Measurements from ENCODE around the gene SMIM41. TPM values are rescaled to one million over a fixed set of nuclear protein-coding genes. Genes with fewer than 3 reads are reported as not detected.

SMIM41 gene
- total RNA-seq, 1 donor from 2014 or later, result 0.78 TPM

DNA sequence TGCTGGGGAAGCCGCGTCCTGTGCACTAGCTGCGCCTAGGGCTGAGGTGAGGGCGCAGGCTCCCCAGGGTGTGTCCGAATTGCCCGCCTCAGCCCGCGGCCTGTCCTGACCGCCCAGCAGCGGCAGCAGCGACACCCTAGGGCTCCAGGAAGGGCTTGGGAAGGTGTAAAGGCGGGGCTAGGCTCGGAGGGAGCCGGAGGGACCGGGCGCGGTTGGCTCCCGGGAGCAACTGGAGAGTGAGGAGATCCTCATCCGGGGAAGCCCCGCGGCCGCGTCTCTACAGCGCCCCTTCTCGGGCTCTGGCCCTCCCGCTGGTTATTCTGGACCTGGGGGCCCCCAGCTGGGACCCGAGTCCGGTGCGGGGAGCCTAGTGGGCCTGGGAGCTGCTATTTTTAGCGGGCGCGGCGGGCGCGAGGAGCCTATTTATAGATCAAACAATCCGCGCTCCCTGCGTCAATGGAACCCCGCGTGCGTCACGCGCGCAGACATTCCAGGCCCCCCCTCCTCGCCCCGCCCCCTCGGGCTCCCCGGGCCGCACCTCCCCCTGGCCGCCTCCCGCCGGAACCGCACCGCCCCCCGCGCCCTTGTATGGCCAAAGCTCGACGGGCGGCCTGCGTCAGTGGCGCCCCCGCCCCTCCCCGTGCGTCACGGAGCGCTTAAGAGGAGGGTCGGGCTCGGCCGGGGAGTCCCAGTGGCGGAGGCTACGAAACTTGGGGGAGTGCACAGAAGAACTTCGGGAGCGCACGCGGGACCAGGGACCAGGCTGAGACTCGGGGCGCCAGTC lies 28.6 kb upstream of the SMIM41 start, which contains the start of gene NR4A1:
Gene NR4A1, plus strand, starts transcription at position 685 of the 784 bp plus-strand sequence. CDS start 2,887 bp downstream, outside the sequence.
- DNase-seq (ENCODE audit: low spot score), result peak; percentile 97

DNA sequence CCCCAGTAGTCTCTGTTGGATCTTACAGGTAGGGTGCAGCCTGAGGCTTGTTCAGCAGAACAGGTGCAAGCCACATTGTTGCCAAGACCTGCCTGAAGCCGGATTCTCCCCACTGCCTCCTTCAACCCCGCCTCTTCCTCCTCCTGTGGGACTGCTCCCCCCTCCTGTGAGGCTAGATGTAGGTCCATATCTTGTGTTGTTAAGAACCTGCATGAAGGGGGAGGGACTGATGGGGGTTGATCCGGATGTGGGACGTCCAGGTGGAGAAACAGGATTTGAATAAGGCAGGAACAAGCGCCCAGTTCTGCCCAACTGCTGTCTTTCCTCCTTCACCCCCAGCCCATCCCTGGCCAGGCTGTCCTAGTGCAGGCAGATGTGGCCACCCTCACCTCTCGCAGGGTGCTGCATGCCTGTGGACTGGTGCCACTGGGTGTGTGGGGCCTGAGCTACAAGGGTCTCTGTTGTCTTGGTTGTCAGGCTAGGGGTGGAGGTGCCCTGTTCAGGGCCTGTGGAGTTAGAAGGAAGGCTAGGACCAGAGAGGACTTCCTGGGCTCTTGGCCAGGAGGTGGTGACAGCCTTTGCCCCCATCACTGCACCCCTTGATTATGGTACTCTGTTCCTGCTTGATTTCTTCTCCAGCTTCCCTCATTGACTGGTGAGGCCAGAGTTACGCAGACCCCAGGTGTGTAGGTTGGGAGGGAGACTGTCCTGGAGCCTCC lies 26.9 kb upstream of the SMIM41 start:
- peak; percentile 81 for DNase-seq (ENCODE audit: low spot score)

DNA sequence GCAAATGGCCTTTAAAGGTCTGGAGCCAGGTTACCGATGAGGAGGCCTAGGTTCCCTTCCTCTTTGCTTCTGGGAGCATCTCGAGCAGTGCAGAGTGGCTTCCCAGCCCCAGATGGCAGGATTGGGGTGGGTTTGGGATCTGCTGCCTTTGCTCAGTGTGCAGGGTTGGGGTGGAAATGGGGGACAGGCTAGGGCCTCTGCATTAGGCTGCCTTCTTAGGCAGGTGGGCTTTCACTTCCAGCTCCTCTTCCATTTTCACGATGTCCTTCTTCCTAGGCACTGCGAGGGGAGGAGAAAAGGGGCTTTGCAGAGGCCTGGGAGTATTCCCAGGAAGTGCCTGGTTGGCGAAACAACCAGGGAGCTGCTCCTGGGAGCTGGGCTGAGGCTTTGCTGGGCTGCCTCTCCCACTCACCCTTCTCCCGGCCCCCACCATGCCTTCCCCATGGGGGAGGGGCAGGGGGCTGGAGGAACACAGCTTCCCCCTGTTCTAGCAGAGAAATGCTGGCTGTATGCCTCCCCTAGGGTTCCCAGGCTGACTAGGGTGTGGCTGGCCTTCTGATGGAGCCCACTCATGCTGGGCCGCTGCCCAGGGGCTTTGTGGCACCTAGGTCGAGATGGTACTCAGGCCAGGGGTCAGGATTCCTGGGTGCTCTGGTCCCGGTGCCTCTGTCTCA lies 25.8 kb upstream of the SMIM41 start:
- DNase-seq (ENCODE audit: low spot score), result no peak

DNA sequence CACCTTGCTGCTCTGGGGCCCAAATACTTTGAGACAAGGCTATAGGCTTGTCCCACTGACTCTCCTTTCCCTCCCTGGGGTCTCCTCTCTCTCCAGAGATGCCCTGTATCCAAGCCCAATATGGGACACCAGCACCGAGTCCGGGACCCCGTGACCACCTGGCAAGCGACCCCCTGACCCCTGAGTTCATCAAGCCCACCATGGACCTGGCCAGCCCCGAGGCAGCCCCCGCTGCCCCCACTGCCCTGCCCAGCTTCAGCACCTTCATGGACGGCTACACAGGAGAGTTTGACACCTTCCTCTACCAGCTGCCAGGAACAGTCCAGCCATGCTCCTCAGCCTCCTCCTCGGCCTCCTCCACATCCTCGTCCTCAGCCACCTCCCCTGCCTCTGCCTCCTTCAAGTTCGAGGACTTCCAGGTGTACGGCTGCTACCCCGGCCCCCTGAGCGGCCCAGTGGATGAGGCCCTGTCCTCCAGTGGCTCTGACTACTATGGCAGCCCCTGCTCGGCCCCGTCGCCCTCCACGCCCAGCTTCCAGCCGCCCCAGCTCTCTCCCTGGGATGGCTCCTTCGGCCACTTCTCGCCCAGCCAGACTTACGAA lies 25.2 kb upstream of the SMIM41 start:
- no peak for DNase-seq (ENCODE audit: low spot score)

DNA sequence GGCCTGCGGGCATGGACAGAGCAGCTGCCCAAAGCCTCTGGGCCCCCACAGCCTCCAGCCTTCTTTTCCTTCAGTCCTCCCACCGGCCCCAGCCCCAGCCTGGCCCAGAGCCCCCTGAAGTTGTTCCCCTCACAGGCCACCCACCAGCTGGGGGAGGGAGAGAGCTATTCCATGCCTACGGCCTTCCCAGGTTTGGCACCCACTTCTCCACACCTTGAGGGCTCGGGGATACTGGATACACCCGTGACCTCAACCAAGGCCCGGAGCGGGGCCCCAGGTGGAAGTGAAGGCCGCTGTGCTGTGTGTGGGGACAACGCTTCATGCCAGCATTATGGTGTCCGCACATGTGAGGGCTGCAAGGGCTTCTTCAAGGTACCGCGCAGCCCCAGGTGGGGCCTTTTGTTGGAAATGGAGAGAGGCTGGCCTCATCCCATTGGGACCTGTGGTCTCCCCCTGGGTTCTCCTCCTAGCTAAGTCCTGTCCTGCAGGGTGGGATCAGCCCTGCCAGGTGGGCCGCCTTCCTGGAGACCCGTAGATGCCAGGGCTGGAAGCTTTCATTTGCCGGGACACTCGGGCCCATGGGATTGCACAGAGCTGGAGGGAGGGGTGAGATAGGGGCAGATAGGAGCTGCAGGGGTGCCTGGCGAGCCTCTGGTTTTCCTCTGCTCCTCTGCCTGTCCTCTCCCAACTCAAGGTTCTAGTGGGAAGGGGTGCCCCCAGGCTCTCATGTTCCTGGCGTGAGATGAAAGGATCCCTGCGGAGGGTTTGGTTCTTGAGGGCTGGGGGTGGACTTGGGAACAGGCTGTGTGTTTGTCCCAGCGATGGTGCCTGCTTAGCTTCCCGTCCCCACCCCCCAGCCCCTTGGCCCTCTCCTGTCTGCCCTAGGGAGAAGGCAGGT lies 24.4 kb upstream of the SMIM41 start:
- DNase-seq (ENCODE audit: low spot score), result no peak

DNA sequence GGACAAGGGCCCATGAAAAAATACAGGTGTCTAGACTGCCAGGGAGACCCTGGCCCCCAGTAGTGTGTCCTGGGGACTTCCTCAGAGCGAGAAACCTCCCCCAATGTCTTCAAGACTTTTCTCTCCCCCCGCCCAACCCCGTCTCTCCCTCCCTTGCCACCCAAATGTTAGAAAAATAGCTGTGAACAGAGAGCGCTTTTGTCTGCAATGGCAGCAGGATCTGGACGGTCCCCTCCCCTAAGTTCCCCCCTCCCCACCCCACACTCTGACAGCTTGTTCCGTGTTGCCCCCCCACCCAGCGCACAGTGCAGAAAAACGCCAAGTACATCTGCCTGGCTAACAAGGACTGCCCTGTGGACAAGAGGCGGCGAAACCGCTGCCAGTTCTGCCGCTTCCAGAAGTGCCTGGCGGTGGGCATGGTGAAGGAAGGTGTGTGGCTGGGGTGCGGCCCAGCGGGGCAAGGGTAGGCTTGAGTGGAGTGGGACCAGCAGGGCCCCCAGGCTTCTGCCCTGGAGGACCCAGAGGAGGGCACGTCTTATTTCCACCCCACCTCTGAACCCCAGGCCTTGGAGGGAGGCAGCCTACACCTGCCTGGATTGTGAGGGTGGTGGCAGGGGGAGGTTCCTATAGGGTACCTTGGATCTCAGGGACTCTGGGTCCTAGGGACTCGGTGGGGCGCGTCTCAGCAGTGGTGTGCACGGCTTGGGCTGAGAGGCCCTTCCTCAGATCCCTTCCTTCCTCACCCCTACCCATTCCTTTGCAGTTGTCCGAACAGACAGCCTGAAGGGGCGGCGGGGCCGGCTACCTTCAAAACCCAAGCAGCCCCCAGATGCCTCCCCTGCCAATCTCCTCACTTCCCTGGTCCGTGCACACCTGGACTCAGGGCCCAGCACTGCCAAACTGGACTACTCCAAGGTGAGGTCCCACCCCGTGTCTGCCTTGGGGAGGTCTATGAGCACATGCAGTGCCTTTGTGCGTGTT lies 23.5 kb upstream of the SMIM41 start:
- no peak for DNase-seq (ENCODE audit: low spot score)

DNA sequence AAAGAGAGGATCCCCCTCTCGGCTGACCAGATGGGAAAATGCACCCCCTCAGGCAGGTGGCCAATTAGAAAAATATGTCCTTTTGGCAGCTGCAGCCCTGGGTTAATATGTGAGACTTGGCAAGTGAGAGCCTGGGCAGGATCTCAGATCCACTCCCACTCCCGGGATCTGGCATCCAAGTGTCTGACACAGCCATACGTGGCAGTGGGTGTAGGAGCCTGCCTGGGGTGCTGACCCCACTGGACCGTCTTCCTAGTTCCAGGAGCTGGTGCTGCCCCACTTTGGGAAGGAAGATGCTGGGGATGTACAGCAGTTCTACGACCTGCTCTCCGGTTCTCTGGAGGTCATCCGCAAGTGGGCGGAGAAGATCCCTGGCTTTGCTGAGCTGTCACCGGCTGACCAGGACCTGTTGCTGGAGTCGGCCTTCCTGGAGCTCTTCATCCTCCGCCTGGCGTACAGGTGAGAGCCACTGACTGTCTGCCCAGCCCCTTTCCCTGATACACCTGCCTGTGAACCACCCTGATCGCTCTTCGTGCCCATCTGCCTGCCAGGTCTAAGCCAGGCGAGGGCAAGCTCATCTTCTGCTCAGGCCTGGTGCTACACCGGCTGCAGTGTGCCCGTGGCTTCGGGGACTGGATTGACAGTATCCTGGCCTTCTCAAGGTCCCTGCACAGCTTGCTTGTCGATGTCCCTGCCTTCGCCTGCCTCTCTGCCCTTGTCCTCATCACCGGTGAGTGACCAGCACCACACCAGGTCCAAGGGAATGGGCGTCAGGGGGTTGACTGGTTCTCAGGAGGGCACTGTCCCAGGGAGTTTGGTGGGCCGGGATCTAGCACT lies 22.5 kb upstream of the SMIM41 start:
- DNase-seq (ENCODE audit: low spot score), result no peak

DNA sequence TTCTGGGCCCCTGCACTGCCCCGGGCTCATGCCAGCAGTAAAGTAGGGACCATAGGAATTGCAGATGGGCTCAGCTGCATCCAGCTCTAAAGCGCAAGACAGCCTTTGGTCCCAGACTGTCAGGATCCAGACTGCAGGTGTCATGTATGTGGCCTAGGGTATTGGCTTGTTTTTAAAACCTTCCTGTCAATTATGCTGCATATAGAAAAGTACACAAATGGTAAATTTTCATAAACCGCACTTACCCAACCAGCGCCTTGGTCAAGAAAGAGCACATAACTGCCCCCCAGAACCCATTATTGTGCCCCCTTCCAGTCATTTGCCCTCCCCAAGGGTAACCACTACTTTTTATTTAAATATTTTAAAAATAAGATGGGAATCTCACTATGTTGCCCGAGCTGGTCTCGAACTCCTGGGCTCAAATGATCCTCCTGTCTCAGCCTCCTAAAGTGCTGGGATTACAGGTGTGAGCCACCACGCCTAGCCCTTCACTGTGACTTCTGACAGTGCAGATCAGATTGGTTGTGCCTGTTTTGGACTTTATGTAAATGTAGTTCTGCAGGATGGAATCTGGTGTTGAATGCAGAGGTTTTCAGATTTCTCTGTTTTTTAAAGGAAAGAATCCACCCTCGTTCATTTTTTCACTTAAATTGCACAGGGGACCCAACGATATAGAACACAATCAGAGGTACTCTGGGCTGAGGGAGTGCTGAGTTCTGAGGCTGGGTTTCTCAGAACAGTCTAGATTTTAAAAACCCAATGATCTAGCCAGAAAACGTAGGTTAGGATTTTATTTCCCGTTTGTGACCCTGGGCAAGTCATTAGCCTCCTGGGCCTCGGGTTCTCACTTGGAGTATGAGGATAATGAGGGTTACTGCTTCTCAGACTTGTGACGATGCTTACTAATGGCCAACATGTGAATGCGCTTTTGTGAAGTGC lies 21.6 kb upstream of the SMIM41 start:
- DNase-seq (ENCODE audit: low spot score), result no peak

DNA sequence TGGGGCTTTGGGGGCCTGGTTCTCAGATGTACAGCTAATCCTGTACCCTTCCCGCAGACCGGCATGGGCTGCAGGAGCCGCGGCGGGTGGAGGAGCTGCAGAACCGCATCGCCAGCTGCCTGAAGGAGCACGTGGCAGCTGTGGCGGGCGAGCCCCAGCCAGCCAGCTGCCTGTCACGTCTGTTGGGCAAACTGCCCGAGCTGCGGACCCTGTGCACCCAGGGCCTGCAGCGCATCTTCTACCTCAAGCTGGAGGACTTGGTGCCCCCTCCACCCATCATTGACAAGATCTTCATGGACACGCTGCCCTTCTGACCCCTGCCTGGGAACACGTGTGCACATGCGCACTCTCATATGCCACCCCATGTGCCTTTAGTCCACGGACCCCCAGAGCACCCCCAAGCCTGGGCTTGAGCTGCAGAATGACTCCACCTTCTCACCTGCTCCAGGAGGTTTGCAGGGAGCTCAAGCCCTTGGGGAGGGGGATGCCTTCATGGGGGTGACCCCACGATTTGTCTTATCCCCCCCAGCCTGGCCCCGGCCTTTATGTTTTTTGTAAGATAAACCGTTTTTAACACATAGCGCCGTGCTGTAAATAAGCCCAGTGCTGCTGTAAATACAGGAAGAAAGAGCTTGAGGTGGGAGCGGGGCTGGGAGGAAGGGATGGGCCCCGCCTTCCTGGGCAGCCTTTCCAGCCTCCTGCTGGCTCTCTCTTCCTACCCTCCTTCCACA lies 20.7 kb upstream of the SMIM41 start:
- no peak for DNase-seq (ENCODE audit: low spot score)

DNA sequence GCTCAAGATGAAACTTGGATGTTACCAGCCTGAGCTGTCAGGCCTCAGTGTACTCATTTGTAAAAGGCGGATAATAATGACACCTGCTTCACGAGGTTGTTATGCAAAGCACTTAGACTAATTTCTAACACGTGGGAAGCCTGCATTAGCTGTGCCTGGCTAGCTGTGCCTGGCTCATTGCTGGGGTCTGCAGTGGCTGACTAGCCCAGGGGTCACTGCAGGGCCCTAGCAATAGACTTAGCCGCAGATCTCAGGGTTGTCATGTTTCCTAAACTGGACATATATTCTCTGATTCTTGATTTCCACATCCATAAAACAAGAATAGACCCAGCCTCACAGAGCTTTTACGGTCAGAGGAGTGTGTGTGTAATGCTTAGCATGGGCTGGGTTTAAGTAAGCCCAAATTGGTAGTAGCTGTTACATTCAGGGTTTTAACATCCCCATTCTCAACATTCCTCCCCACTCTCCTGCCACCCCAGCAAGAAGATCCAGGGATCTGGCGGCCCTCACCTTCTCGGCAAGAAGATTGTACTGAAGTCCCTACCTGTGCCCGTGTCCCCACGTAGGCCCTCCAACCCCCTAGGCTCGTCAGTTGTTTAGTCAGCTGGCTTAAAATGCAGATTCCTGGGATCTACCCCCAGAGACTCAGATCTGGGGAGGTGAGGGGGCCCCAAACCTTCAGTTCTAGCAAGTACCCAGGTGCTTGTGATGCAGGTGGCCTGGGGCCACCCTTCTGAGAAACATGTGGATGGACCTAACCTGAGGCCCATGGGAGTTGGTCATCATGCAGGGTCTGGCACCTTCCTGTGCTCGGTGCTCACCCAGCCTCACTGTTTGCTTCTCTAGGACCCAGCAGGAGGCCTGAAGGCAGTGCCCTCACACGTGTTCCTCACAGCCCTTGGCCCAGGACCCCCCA lies 19.7 kb upstream of the SMIM41 start:
- DNase-seq (ENCODE audit: low spot score), result no peak

DNA sequence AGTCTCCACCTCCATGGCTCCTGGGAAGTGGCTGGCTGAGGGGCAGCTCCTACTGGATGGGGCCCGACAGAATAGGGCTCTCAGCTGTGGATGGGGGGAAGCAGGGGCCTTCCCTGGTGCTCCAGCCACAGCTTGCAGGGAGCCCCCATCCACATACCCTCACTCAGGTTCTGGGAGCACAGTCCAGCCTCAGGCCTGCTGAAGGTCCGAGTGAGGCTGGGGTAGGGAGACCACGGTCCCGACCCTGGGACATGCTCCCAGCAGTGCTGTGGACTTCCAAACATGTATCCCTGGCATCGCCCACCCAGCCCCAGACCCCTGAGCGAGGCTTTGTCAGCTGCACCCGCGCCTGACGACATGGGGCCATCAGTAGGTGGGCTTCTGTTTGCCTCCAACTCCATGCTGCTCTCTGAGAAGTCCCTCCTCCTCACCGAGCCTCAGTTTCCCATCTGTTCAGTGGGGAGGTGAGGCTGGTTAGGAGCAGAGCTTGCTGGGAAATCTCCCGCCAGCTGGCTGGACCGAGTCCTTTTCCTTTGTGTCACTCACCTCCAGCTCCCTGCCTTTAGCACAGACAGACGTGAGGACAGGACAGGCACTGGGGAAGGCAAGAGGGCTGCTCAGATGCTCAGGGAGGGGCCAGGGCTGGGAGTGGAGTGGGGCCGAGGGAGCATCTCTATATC lies 18.9 kb upstream of the SMIM41 start:
- no peak for DNase-seq (ENCODE audit: low spot score)

DNA sequence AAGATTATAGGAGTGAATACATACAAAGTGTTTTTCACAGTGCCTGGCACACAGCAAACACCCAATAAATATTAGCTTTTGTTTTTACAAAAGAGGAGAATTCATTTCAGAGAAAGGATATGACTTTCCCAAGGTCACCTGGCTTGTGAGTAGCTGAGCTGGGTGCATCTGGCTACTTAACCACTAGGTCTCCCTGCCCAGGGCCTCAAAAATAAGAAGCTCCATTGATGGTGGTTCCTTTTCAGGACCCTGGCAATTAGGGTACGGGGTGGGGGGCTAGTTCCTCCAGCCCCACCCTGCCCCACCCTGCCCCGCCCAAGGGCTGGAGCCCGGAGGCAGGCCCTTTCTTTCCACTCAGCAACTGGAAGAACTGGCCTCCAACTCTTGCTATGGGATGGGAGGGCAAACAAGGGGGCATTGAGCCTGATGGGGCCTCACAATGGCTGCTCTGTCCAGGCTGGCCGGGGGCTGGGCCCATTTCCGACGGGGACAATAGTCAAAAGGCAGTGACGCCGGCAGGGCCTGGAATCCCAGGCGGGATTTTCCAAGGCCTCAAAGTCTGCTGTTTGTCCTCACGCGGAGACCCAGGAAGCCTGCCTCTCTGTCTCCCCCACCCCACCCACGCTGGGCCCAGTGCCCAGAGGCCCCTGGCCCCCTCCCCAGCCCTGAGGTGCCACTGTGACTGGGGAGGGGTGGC lies 17.9 kb upstream of the SMIM41 start:
- no peak for DNase-seq (ENCODE audit: low spot score)

DNA sequence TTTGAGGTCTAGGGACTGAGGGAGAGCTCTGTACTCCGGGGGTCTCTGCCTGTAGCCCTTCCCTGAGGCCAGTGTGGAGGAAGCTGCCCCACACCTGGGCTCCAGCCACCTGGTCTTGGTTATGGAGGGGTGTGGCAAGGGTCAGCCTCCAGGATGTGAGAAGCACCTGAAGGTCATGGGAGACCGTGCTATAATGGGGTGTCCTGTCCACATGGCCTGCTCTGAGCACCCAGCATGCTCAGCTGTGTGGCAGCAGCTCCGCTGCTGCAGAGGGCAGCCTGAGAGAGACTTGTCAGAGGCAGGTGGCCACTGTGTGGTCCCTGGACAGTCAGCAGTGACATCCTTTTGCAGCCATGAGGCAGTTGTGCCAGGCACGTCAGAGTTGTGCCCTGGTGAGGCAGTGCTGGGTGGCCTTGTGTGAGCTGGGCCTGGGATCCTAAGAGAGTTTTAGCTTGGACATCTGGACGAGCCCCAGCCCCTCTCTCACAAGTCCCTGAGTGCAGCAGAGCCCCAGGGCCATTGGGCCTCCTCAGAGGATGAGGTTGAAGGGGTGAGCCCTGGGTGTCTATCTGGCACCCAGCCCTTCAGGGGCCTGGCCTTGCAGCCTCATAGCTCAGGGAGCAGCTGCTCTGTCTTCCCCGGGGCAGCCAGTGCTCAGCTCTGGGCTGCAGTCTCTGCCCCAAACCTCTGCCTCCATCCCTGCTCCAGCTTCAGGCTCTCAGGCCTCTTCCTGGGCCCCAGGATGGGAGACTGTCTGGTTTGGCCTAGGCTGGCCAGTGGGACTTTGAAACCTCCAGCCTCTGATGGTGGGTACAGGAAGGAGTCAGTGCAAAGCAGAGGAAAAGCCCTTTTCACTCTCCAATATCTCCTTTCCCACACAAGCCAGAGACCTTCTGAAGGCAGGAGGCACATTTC lies 17.1 kb upstream of the SMIM41 start:
- DNase-seq (ENCODE audit: low spot score), result no peak
